Measurements from ENCODE around the gene MIOX. TPM values are rescaled to one million over a fixed set of nuclear protein-coding genes. Genes with fewer than 3 reads are reported as not detected.

MIOX gene
- total RNA-seq, 2 donors from 2014 or later, result not detected

- H3K4me3 ChIP-seq (ENCODE audit: low read length), result no peak overlapping the region
- no peak overlapping the region for H3K27ac ChIP-seq (ENCODE audit: low read depth, low read length)
- no peak for DNase-seq
- Mint-ChIP-seq H3K9me3 (no peaks in the 10 kb centered on the region), H3K4me1 (peaks cover 5% of the 10 kb centered on the region), H3K36me3 (ENCODE audit: low read depth) (no peaks in the 10 kb centered on the region), H3K4me3 (no peak overlapping the region), H3K27ac (no peak overlapping the region), H3K27me3 (ENCODE audit: insufficient read depth) (peaks cover 40% of the 10 kb centered on the region)
- H3K9ac ChIP-seq (ENCODE audit: extremely low read depth, low read length, poor library complexity, severe bottlenecking), result no peak overlapping the region
- H3K9me3 ChIP-seq (ENCODE audit: control insufficient read depth, low read length), result no peaks in the 10 kb centered on the region
- no peaks in the 10 kb centered on the region for H3K4me1 ChIP-seq (ENCODE audit: control insufficient read depth, insufficient read depth, low read length)
- WGBS, 2 experiments (ENCODE audit: insufficient coverage in 1 of 2, insufficient read length in 1 of 2), result 97% methylated on average over 5 of the region's 8 CpGs; no CpG with 5 or more reads in 1 of the 2 experiments
- H3K27me3 ChIP-seq (ENCODE audit: control insufficient read depth, insufficient read depth, low read length, poor library complexity, severe bottlenecking), result peaks cover 43% of the 10 kb centered on the region
- no peaks in the 10 kb centered on the region for H3K36me3 ChIP-seq (ENCODE audit: control insufficient read depth, insufficient read depth, low read length)
- TF ChIP-seq CTCF (conservative IDR thresholded peaks at IDR 0.05), result no peak
These were observed 48.5 kb downstream of the MIOX start for GRCh38 chr22:50535113-50535512.

GRCh38 chr22:50536226-50536625 is 49.6 kb downstream of the MIOX start:
- no peaks in the 10 kb centered on the region for H3K4me1 ChIP-seq (ENCODE audit: control insufficient read depth, insufficient read depth, low read length)
- H3K27ac ChIP-seq (ENCODE audit: low read depth, low read length), result no peak overlapping the region
- H3K4me3 ChIP-seq (ENCODE audit: low read length), result no peak overlapping the region
- no peaks in the 10 kb centered on the region for H3K36me3 ChIP-seq (ENCODE audit: control insufficient read depth, insufficient read depth, low read length)
- Mint-ChIP-seq H3K9me3 (no peaks in the 10 kb centered on the region), H3K27ac (no peak overlapping the region), H3K36me3 (ENCODE audit: low read depth) (no peaks in the 10 kb centered on the region), H3K4me1 (peaks cover 13% of the 10 kb centered on the region), H3K27me3 (ENCODE audit: insufficient read depth) (peaks cover 30% of the 10 kb centered on the region), H3K4me3 (no peak overlapping the region)
- H3K27me3 ChIP-seq (ENCODE audit: control insufficient read depth, insufficient read depth, low read length, poor library complexity, severe bottlenecking), result peaks cover 32% of the 10 kb centered on the region
- no peak overlapping the region for H3K9ac ChIP-seq (ENCODE audit: extremely low read depth, low read length, poor library complexity, severe bottlenecking)
- DNase-seq, result no peak
- 89 to 92% methylated on average over 2 to 3 of the region's 3 CpGs for WGBS, 2 experiments (ENCODE audit: insufficient coverage in 1 of 2, insufficient read length in 1 of 2)
- no peaks in the 10 kb centered on the region for H3K9me3 ChIP-seq (ENCODE audit: control insufficient read depth, low read length)
- TF ChIP-seq CTCF (conservative IDR thresholded peaks at IDR 0.05), result no peak

- no peaks in the 10 kb centered on the region for H3K9me3 Mint-ChIP-seq
- Histone ChIP-seq H3K36me3 (ENCODE audit: control insufficient read depth, insufficient read depth, low read length) (no peaks in the 10 kb centered on the region), H3K27me3 (ENCODE audit: control insufficient read depth, insufficient read depth, low read length, poor library complexity, severe bottlenecking) (peaks cover 17% of the 10 kb centered on the region), H3K27ac (ENCODE audit: low read depth, low read length) (no peak overlapping the region), H3K9me3 (ENCODE audit: control insufficient read depth, low read length) (no peaks in the 10 kb centered on the region), H3K4me1 (ENCODE audit: control insufficient read depth, insufficient read depth, low read length) (no peaks in the 10 kb centered on the region), H3K9ac (ENCODE audit: extremely low read depth, low read length, poor library complexity, severe bottlenecking) (no peak overlapping the region), H3K4me3 (ENCODE audit: low read length) (no peak overlapping the region)
- WGBS, 2 experiments (ENCODE audit: insufficient coverage in 1 of 2, insufficient read length in 1 of 2), result 91 to 95% methylated on average over 10 to 13 of the region's 13 CpGs
- H3K4me3 Mint-ChIP-seq, result no peak overlapping the region
- DNase-seq, result no peak
- no peak overlapping the region for H3K27ac Mint-ChIP-seq
- H3K4me1 Mint-ChIP-seq, result peaks cover 13% of the 10 kb centered on the region
- no peak for TF ChIP-seq CTCF (conservative IDR thresholded peaks at IDR 0.05)
- no peaks in the 10 kb centered on the region for H3K36me3 Mint-ChIP-seq (ENCODE audit: low read depth)
- peaks cover 22% of the 10 kb centered on the region for H3K27me3 Mint-ChIP-seq (ENCODE audit: insufficient read depth)
These were observed 51.1 kb downstream of the MIOX start for GRCh38 chr22:50537765-50538164.

Other genes with a start within 250 kb of the MIOX start
- 10 to 100 TPM; 43.7 to 46.0 TPM for gene TUBGCP6, start 241.8 kb upstream of the MIOX start, total RNA-seq
- gene HDAC10, start 235.6 kb upstream of the MIOX start, total RNA-seq, result 10 to 100 TPM; 57.2 to 62.8 TPM
- gene MAPK12, start 225.2 kb upstream of the MIOX start, total RNA-seq, result 10 to 100 TPM; 46.5 to 57.0 TPM
- gene MAPK11, start 216.5 kb upstream of the MIOX start, total RNA-seq, result under 1 TPM; 0.33 to 0.40 TPM
- 10 to 100 TPM; 94.7 to 97.7 TPM for gene PLXNB2, start 179.2 kb upstream of the MIOX start, total RNA-seq
- 10 to 100 TPM in 1 of 2 donors, 1 to 10 TPM in 1; 8.3 to 14.2 TPM for gene DENND6B, start 159.8 kb upstream of the MIOX start, total RNA-seq
- 10 to 100 TPM; 58.7 to 81.2 TPM for gene PPP6R2, start 143.5 kb upstream of the MIOX start, total RNA-seq
- 10 to 100 TPM; 89.9 to 90.1 TPM for gene SBF1, start 11.8 kb upstream of the MIOX start, total RNA-seq
- 1 to 10 TPM; 4.0 to 4.2 TPM for gene ADM2, start 5.3 kb upstream of the MIOX start, total RNA-seq
- 10 to 100 TPM; 58.8 to 65.2 TPM for gene LMF2, start 20.8 kb downstream of the MIOX start, total RNA-seq
- 10 to 100 TPM; 63.3 to 73.1 TPM for gene NCAPH2, start 21.4 kb downstream of the MIOX start, total RNA-seq
- gene SCO2, start 38.7 kb downstream of the MIOX start, total RNA-seq, result 1 to 10 TPM in 1 of 2 donors, under 1 TPM in 1; 0.89 to 2.3 TPM
- gene TYMP, start 43.2 kb downstream of the MIOX start, total RNA-seq, result 1 to 10 TPM; 1.2 to 2.1 TPM
- not detected for gene KLHDC7B, start 59.0 kb downstream of the MIOX start, total RNA-seq
- under 1 TPM; 0.70 to 0.91 TPM for gene SYCE3, start 76.1 kb downstream of the MIOX start, total RNA-seq
- gene CPT1B, start 91.6 kb downstream of the MIOX start, total RNA-seq, result 100 to 1,000 TPM in 1 of 2 donors, 10 to 100 TPM in 1; 83.5 to 105 TPM
- 100 to 1,000 TPM; 108 TPM for gene CHKB, start 96.0 kb downstream of the MIOX start, total RNA-seq
- gene MAPK8IP2, start 113.9 kb downstream of the MIOX start, total RNA-seq, result 1 to 10 TPM; 1.2 to 1.4 TPM
- 10 to 100 TPM; 28.6 to 30.6 TPM for gene ARSA, start 141.3 kb downstream of the MIOX start, total RNA-seq
- gene SHANK3, start 186.0 kb downstream of the MIOX start, total RNA-seq, result 10 to 100 TPM in 1 of 2 donors, 1 to 10 TPM in 1; 9.4 to 11.1 TPM

Measured in endodermal cell (in vitro differentiated cells).